HG03575 (cell line): ENCODE results near the gene PSMD1.
"Not testable (repeated sequence)": the region's sequence is repeated elsewhere in the genome, so short reads cannot be mapped to it uniquely, and the experiment has no call there.

Experiments used
- ATAC-seq: cut with Tn5 transposase; IDR thresholded peaks from one replicate; pipeline ENCODE4 v1.9.1; 2021; ENCODE audit not compliant: unreplicated experiment, insufficient number of reproducible peaks, low FRiP score; ENCODE audit errors: extremely low read depth

Gene PSMD1

DNA sequence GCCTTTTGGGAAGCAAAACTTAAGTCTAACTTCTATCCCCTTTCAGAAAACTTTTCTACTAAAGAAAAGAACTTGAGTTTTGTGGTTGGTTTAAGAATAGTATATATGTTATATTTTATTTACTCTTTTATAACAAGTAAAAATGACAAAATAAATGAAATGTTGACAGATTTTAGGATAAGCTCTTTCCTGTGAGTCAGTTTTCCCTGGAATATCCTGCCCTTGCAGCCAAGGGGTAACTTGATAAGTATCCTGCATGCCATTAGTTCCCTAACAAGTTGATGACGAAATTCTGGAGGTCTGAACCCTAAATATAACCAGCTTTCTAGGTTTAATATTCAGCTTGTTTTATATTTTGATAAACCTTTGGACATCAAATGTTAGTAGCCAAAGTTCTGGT lies 75.5 kb downstream of the PSMD1 start:
- no peak for ATAC-seq

DNA sequence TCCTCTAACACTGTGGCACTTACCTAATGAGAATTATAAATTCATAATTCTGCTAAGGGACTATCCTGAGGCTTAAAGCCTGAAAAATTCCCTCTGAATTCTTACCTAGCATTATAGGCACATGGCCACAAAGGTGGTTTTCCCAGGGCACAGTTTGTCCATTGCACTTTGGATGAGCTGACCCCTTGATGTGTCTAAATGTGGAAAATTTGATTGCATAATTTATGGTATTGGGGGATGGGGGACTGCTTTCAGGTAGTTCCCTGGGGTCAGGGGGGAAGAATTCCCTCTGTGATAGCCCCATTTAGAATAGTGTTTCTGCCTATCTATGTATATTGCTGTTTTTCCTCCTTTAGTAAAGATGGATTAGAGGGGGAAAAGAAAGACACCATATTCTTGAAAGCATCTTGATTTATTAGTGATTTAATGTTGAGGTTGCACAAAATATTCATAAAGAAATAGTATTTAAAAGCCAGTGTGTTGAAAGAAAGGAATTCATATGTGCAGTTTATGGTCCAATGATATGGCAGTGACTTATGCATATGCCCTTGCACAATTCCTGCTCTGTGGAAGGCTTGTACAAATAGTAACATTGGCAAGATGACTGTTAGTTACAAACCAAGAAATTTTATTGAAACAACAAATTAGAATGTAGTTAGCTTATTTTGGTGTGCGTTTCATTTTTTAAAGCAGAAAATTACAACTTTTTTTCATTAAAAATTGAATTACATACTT lies 76.9 kb downstream of the PSMD1 start:
- ATAC-seq = no peak

DNA sequence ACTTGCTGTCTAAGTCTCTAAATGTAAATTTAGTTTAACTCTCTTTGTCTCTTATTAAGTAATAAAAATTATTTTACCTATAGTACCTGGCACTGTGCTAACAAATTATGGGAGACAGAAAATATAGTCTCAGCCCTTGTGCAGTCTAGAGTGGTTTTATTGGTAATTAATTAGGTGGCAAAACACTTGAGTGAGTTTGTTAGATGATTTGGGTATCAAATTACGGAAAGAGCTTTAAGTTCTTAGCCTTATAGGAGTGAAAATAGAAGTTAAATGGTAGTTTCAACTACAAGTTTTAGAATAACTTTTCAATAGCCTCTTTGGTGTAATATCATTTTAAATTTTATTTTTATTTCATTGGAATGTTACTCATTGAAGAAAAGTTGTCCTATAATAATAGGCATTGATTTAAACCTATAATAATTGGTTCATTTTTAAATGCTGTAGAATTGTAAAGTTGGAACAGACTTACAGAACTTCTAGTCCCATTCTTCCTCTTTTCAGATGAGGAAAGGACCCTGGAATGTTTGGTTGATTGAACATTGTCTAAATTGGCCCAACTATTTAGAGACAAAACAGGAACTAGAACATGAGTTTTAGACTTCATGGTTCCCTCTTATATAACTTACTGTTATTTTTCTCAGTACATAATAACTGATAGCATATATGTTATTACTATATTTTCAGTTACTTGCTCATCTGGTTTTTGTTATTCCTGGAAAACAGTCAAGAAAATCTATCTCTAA lies 78.4 kb downstream of the PSMD1 start:
- no peak for ATAC-seq

DNA sequence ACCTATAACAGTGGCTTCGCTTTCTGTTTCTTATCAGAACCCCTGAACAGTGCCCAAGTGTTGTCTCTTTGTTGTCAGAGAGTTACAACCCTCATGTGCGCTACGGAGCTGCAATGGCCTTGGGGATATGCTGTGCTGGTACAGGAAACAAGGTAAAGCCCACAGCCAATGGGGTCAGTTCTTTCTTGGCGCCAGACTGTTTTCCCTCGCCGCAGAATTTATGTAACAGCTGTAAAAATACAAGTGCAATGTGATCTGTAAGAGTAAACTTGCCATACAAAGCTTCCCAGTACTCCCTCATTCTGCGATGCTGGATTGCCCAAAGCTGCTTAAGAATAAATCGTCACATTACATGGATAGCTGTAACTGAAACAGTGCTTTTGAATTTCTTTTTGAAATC lies 82.0 kb downstream of the PSMD1 start:
- no peak for ATAC-seq

DNA sequence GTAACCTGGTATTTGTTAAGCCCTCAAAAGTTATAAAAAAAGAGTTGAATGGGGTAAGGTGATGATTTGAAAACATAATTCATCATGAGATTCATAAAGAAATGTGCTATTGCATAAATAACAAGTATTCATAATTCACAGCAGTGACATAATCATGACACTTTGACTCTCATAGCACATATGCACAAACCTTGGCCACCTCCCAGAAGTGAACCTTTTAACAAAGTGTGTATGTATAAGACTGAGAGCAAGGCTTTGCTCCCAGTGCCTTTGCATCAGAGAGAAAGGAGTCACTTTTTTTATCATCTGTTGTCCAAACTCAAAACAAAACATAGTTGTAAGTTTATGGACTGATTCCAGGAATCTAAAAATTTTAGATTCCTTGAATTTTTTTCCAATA lies 83.1 kb downstream of the PSMD1 start:
- no peak for ATAC-seq

DNA sequence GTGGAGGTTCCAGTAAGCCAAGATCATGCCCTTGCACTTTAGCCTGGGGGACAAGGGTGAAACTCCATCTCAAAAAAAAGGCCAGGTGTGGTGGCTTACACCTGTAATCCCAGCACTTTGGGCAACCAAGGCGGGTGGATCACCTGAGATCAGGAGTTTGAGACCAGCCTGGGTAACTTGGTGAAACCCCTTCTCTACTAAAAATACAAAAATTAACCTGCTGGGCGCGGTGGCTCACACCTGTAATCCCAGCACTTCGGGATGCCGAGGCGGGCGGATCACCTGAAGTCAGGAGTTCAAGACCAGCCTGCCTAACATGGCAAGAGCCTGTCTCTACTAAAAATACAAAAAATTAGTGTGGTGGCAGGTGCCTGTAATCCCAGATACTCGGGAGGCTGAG lies 84.1 kb downstream of the PSMD1 start:
- not testable (repeated sequence) for ATAC-seq

DNA sequence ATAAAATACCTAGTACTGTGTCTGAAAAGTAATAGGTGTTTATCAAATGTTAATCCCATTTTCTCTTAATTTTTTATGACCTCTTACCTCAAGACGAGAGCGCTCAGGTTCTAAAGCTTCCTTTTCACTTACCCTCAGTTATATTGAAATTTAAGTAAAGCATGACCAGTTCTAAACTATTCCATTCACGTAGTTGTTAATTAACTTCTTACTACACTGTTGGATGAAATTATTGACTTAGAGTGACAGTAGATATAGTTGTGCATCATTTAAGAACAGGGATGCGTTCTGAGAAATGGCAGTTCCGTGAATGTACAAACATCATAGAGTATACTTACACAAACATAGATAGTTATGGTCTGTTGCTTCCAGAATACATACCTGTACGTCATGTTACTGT lies 88.2 kb downstream of the PSMD1 start:
- no peak for ATAC-seq

DNA sequence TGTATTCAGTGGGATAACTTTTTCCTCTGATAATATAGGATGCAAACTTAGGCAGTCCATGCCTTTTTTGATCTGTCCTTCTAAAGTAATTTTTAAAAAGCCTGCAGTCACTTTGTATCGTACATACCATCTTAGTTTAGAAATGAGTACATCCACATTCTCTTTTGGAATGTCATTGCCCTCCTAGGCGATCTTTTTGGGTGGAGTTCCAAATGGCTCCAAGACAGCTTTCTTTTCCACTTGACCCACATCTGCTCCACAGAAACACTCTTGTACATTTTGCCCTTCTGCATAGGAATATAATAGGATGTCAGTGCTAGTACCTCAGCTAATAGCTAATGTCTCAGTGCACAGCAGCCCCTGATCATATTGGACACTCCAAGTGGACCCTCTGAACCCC lies 90.0 kb downstream of the PSMD1 start:
- ATAC-seq = no peak

DNA sequence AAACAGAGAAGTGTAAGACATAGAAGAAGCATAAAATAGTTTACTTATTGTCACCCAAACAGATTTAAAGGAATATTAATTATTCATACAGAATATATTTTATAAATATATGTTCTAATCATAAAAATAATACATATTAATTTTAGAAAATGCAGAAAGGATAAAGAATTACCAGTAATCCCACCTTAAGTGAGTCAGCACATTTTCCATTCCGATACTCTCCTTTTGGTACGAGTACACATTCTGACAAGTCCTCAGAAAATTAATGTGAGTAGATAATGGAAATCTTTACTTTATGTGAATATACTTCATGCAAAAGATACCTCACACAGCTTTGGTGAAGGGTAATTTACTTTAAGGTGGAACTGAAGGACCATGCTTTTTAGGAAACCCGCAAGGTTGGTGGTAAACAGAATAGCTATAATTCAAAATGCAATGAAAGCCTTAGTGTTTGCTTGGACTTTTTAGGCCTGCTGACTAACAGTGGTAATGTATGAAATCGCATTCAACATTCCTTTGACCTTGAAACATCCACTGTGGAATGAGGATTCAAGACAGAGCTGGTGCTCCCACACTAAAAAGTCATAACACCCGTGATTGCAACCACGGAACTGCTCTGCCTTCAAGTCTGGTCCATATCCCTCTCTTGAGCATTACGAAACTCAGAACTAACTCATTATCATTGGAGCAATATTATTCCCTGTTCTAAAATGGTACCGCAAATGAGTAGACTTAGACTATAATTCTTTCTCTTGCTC lies 96.3 kb downstream of the PSMD1 start:
- no peak for ATAC-seq

DNA sequence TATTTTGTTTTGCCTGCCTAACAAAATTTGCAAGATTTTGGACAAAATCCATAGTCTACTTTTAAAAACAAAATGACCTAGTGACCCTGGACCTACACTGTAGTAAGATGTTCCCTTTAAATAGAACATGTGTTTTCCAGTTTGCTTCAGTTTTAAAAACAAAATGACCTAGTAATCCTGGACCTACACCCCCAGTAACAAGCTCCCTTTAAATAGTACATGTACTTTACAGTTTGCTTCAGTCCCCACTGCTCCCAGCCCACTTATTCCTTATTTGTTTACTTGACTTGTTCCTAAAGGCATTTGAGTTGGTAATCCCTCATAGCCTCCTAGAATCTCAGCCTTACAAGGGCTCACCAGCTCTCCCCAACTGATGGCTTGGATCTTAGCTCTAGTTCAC lies 102.6 kb downstream of the PSMD1 start:
- no peak for ATAC-seq

DNA sequence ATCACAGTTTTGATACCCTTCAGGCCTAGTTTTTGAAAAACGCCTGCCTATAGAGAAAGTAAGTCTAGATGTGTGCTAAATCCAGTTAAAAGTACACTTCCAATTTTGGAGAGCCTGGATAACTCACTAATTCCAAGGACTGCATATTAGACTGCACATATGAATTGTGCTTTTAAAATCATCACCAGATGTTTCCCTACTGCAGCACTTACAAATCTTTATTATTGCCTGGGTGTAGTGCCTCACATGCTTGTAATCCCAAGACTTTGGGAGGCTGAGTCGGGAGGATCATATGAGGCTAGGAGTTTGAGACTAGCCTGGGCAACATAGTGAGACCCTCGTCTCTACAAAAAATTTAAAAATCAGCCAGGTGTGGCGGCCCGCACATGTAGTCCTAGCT lies 104.0 kb downstream of the PSMD1 start:
- no peak for ATAC-seq

DNA sequence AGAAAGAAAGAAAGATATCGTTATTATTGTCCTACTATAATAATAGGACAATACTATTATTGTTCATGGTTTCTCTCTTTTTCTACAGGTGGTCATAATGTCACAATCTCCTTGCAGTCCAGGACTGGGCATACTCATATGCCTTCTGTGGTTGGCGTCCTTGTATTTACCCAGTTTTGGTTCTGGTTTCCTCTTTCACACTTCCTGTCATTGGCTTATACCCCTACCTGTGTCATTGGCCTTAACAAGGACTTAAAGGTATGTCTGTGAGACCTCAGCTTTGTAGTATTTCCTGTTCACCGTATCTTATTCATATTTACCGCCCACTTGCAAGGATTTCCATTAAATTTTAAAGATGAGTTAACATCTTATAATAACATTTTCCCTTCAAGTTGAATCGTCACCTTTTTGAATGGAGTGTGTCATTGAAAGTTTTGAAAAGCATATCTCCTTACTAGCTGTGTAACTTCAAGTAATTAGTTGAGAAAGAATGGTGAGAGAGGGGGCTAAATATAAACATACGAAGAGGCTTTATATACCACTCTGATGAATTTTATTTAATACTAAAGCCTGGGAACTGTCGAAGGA lies 104.7 kb downstream of the PSMD1 start:
- no peak for ATAC-seq

DNA sequence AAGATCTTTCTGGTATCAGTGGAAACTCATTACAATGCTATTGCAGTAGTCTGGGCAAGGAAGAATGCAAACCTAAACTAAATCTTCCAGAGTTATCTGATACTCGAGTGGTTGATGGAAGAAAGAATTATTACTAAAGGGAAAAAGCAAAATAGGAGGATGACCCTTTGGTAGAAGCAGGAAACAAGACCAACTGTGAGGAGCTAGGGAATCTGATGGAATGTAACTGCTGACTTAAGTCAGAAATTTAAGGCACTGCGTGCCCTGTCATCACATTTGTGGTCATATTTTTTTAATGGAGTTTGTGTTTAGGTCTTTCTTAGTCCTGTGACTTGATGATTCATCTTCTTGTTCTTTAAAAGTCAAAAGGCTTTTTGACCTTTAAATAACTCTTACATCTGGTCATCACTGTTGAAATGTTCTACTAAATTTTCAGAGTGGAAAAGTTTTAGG lies 105.2 kb downstream of the PSMD1 start:
- ATAC-seq = no peak

DNA sequence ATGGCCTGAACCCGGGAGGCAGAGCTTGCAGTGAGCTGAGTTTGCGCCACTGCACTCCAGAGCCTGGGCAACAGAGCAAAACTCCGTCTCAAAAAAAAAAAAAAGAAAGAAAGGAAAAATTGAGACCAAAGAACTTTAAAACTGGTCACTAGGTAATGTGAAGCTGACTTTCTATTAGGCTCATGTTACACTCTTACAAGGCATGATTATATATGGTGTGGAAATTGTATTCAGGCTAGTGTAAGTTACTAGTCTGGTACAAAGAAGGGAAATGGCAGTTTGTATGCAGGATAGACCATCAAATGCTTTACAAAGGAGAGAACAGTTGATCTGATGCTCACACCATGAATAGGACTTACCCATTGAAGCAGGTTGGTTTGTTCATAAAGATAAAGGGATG lies 106.3 kb downstream of the PSMD1 start:
- no peak for ATAC-seq

DNA sequence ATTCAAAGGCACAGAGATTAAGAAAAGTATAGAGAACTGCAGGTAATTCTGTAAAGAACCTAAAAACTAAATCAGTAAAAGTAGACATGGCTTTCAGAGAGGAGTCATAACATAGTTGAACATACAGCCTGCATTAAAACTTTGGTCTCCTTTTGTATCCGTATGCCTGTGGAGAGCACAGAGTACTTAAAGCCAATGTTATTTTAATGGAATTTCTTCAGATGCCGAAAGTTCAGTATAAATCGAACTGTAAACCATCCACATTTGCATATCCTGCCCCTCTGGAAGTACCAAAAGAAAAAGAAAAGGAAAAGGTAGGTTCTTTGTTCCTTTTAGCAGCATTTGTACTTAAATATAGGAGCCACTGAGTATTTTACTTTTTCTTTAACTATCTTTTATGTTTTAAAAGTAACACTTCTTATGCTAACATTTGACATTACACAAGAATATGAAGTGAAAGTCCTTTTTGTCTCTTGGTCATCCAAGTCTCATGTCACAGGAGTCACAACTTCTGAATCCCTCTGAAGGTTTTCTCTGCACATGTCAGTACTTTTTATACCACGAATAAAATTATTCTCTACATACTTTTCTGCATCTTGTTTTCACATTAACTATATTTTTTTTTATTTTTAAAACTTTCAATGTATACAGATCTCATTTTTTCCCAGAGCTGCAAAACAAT lies 106.9 kb downstream of the PSMD1 start:
- no peak for ATAC-seq

DNA sequence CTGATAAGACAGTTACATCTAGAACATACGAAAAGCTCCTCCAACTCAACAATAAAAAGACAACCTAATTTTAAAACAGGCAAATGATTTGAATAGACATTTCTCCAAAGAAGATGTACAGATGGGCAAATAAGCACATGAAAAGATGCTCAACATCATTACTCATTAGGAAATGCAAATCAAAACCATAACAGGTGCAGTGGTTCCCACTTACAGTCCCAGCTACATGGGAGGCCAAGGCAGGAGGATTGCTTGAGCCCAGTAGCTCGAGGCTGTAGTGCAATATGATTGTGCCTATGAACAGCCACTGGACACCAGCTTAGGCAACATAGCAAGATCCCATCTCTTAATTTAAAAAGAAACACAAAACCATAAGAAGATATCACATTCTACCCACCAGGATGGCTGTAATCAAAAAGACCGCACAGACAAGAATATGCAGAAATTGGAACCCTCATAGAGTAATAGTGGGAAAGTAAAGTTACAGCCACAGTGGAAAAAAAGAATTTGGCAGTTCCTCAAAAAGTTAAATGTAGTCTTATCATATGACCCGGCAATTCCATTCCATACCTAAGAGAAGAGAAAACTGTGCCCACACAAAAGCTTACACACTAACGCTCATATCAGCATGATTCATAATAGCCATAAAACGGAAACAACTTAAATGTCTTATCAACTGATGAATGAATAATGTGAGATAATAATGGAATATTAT lies 111.2 kb downstream of the PSMD1 start:
- ATAC-seq = no peak

DNA sequence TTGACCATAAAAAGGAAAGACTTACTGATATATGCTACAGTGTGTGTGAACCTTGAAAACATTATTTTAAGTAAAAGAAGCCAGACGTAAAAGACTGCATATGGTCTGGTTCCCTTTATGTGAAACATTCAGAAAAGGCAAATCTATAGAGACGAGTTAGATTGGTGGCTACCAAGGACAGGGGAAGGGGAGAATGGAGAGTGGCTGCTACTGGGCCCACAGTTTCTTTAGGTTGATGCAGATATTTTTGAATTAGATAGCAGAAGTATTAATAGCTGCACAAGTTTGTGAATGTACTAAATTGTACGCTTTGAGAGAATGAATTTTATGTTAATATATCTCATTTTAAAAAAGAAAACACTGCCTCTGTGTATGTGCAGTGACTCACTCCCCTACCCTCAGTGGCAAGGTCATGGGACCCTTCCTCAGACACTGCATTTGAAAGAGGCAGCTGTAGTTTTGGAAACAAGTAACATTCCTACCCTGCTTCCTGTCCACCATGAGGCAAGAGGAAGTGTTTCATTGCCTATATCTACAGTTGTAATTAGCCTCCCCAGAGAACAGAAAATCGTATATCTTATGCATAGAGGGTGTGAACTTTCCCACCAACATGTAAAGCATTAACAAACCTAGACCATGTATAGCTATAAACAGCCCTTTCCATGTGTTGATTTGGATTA lies 111.9 kb downstream of the PSMD1 start:
- no peak for ATAC-seq

DNA sequence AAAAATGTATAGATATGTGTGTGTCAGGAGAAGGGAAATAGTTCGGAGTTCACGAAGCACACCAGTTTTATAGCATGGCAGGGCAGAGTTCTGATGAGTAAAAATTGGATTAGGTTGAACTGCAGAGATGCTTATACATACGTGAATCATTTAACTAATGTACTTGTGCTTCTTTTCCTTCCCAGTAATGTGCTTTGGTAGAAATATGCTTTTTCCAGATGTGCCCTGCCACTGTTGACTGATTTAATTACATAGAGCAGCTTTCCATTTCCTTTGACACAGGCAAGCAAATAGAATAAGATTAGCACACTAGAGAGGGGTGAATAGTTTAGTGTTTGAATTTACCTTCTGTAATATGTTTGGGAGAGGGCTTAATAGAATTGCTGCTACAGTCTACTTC lies 112.8 kb downstream of the PSMD1 start:
- no peak for ATAC-seq
